ENCODE results near the gene WAPL. TPM values are rescaled to one million over a fixed set of nuclear protein-coding genes. Genes with fewer than 3 reads are reported as not detected.
"Not testable (repeated sequence)": the region's sequence is repeated elsewhere in the genome, so short reads cannot be mapped to it uniquely, and the experiment has no call there.

The WAPL gene
- total RNA-seq, 1 experiment from 2014 or later = 49.4 TPM

DNA sequence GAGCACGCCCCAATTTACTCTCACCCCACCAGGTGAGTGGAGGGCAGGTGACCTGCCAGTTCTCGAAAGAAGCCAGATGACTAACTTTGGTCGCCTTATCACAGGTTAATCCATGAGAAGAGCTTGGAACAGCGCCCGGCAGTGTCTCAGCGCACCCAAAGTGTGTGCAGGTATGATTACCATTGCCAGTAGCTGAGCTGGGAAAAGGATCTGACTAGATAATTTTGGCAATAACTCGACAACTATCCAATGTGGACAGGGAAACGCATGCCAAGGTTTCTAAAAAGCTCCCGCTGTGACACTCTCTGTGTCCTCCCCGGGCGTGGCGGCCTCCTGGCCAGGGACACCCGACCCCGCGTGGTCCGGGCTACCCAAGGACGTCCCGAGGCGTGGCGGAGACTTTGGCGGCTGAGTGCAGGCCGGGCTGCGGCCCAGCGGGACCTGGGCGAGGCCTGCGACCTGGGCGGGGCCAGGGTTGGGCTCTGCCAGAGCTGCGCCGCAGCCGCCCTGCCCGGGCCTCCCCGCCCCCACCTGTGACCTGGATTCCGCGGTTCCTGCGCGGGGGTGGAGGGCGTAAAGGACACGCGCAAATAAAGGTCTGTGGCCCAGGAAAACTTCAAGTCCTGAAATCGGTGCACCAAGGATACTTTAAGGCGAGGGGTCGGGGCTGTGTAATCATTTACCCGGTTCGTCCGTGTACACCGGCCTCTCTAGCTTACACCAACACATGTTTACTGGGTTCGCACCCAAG lies 13.7 kb upstream of the WAPL start:
- ChIA-PET POLR2A (ENCODE audit: low non-redundant PET) (no interaction called here), CTCF (no interaction called here)
- Histone ChIP-seq H3K4me3 (ENCODE audit: low read depth, low read length, poor library complexity, severe bottlenecking) (no peak overlapping the region), H3K36me3 (ENCODE audit: insufficient read depth, low read length, poor library complexity, severe bottlenecking) (no peaks in the 10 kb centered on the region), H3K27me3 (replicated peaks; ENCODE audit: insufficient read depth, low read depth, low read length, poor library complexity) (no peaks in the 10 kb centered on the region), H3K4me1 (ENCODE audit: insufficient read depth, low read length, poor library complexity, severe bottlenecking) (no peaks in the 10 kb centered on the region), H3K9me3 (ENCODE audit: low read depth, low read length, poor library complexity, severe bottlenecking) (no peaks in the 10 kb centered on the region), H3K27ac (ENCODE audit: low read depth, low read length, poor library complexity, severe bottlenecking) (no peak overlapping the region)
- TF ChIP-seq, protein P1, sequence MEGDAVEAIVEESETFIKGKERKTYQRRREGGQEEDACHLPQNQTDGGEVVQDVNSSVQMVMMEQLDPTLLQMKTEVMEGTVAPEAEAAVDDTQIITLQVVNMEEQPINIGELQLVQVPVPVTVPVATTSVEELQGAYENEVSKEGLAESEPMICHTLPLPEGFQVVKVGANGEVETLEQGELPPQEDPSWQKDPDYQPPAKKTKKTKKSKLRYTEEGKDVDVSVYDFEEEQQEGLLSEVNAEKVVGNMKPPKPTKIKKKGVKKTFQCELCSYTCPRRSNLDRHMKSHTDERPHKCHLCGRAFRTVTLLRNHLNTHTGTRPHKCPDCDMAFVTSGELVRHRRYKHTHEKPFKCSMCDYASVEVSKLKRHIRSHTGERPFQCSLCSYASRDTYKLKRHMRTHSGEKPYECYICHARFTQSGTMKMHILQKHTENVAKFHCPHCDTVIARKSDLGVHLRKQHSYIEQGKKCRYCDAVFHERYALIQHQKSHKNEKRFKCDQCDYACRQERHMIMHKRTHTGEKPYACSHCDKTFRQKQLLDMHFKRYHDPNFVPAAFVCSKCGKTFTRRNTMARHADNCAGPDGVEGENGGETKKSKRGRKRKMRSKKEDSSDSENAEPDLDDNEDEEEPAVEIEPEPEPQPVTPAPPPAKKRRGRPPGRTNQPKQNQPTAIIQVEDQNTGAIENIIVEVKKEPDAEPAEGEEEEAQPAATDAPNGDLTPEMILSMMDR (conservative IDR thresholded peaks at IDR 0.05; ENCODE audit: low read depth, low read length) = no peak
- no peak for TF ChIP-seq EZH2 (IDR thresholded peaks at IDR 0.05; ENCODE audit: borderline replicate concordance, low read depth, low read length, poor library complexity, severe bottlenecking)
- DNase-seq (ENCODE audit: low spot score) = no peak
- intact Hi-C loops (cut with micrococcal nuclease; ENCODE audit: unreplicated experiment) = no loop called here
- no TSS peak for BruUV-seq (replicated peaks)

DNA sequence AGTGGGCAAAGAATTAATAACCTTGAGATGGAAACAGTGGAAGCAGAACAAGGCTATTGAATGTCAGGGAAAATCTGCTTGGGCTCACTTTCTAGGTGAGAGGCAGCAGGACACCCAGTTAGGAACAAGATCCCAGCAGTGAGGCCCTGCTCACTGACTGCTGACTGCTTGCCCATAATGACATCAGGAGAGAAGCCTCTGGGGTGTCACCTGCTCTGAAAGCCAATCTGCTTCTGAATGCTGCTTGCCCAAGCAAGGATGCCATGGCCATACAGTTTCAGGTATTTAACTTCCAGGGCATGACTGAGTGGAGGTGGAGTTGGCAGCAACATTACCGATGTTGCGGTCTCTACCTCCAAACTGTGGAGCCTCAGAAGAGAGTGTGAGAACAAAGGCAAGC lies 11.7 kb upstream of the WAPL start:
- Histone ChIP-seq H3K4me3 (ENCODE audit: low read depth, low read length, poor library complexity, severe bottlenecking) (no peak overlapping the region), H3K27me3 (replicated peaks; ENCODE audit: insufficient read depth, low read depth, low read length, poor library complexity) (no peaks in the 10 kb centered on the region), H3K4me1 (ENCODE audit: insufficient read depth, low read length, poor library complexity, severe bottlenecking) (no peaks in the 10 kb centered on the region), H3K9me3 (ENCODE audit: low read depth, low read length, poor library complexity, severe bottlenecking) (no peaks in the 10 kb centered on the region), H3K36me3 (ENCODE audit: insufficient read depth, low read length, poor library complexity, severe bottlenecking) (no peaks in the 10 kb centered on the region), H3K27ac (ENCODE audit: low read depth, low read length, poor library complexity, severe bottlenecking) (no peak overlapping the region)
- intact Hi-C loops (cut with micrococcal nuclease; ENCODE audit: unreplicated experiment) = no loop called here
- TF ChIP-seq, protein P1 (conservative IDR thresholded peaks at IDR 0.05; ENCODE audit: low read depth, low read length) = no peak
- no peak for TF ChIP-seq EZH2 (IDR thresholded peaks at IDR 0.05; ENCODE audit: borderline replicate concordance, low read depth, low read length, poor library complexity, severe bottlenecking)
- POLR2A ChIA-PET (ENCODE audit: low non-redundant PET) = no interaction called here
- BruUV-seq (replicated peaks) = no TSS peak
- DNase-seq (ENCODE audit: low spot score) = no peak
- CTCF ChIA-PET = no interaction called here

DNA sequence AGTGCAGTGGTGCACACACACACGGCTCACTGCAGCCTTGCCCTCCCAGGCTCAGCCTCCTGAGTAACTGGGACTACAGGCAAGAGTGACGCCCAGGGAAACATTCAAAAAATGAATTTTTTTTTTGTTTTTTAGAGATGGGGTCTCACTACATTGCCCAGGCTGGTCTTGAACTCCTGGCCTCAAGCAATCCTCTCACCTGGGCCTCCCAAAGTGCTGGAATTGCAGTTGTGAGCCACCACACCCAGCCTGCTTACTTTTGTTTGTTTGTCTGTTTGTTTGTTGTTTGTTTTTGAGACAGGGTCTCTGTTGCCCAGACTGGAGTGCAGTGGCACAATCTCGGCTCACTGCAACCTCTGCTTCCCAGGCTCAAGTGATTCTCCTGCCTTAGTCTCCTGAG lies 7.1 kb upstream of the WAPL start:
- CTCF ChIA-PET; BruUV-seq (replicated peaks): not testable (repeated sequence)

DNA sequence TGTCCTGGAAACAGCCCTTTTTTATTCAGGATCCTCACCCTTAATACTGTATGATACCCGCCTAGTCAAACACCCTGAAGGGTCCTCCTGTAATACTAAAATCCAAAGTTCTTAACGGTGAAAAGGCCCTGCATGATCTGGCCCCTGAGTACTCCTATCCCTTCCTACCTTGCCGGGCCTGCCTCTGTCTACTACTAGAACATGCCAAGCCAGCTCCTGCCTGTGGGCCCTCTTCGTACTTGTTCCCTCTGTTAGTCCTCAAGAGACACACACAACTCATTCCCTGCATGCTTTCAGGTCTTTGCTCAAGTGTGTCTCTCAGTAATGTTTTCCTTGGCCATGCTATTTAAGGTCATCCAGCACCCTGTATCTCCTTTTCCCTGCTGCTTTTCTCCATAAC lies 5.0 kb upstream of the WAPL start:
- Histone ChIP-seq H3K4me3 (ENCODE audit: low read depth, low read length, poor library complexity, severe bottlenecking) (no peak overlapping the region), H3K36me3 (ENCODE audit: insufficient read depth, low read length, poor library complexity, severe bottlenecking) (no peaks in the 10 kb centered on the region), H3K4me1 (ENCODE audit: insufficient read depth, low read length, poor library complexity, severe bottlenecking) (peaks cover 6% of the 10 kb centered on the region), H3K9me3 (ENCODE audit: low read depth, low read length, poor library complexity, severe bottlenecking) (no peaks in the 10 kb centered on the region), H3K27me3 (replicated peaks; ENCODE audit: insufficient read depth, low read depth, low read length, poor library complexity) (no peaks in the 10 kb centered on the region), H3K27ac (ENCODE audit: low read depth, low read length, poor library complexity, severe bottlenecking) (no peak overlapping the region)
- intact Hi-C loops (cut with micrococcal nuclease; ENCODE audit: unreplicated experiment) = no loop called here
- BruUV-seq (replicated peaks) = no TSS peak
- ChIA-PET POLR2A (ENCODE audit: low non-redundant PET) (no interaction called here), CTCF (no interaction called here)
- DNase-seq (ENCODE audit: low spot score) = no peak
- TF ChIP-seq, protein P1 (conservative IDR thresholded peaks at IDR 0.05; ENCODE audit: low read depth, low read length) = no peak
- no peak for TF ChIP-seq EZH2 (IDR thresholded peaks at IDR 0.05; ENCODE audit: borderline replicate concordance, low read depth, low read length, poor library complexity, severe bottlenecking)

More for the DNA sequence above, 7.1 kb upstream of the WAPL start:
- H3K4me3 ChIP-seq (ENCODE audit: low read depth, low read length, poor library complexity, severe bottlenecking); H3K4me1 ChIP-seq (ENCODE audit: insufficient read depth, low read length, poor library complexity, severe bottlenecking); intact Hi-C loops (cut with micrococcal nuclease; ENCODE audit: unreplicated experiment); H3K27ac ChIP-seq (ENCODE audit: low read depth, low read length, poor library complexity, severe bottlenecking); H3K27me3 ChIP-seq (replicated peaks; ENCODE audit: insufficient read depth, low read depth, low read length, poor library complexity); DNase-seq (ENCODE audit: low spot score); H3K9me3 ChIP-seq (ENCODE audit: low read depth, low read length, poor library complexity, severe bottlenecking); POLR2A ChIA-PET (ENCODE audit: low non-redundant PET); H3K36me3 ChIP-seq (ENCODE audit: insufficient read depth, low read length, poor library complexity, severe bottlenecking): not testable (repeated sequence)

DNA sequence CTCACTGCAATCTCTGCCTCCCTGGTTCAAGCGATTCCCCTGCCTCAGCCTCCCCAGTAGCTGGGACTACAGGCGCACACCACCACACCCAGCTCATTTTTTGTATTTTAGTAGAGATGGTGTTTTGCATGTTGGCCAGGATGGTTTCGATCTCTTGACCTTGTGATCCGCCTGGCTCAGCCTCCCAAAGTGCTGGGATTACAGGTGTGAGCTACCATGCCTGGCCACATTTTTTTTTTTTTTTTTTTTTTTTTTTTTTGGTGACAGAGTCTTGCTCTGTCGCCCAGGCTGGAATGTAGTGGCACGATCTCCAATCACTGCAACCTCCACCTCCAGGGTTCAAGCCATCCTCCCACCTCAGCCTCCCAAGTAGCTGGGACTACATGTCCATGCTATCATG lies 4.1 kb upstream of the WAPL start:
- H3K4me3 ChIP-seq (ENCODE audit: low read depth, low read length, poor library complexity, severe bottlenecking); H3K9me3 ChIP-seq (ENCODE audit: low read depth, low read length, poor library complexity, severe bottlenecking); H3K4me1 ChIP-seq (ENCODE audit: insufficient read depth, low read length, poor library complexity, severe bottlenecking); H3K27ac ChIP-seq (ENCODE audit: low read depth, low read length, poor library complexity, severe bottlenecking); DNase-seq (ENCODE audit: low spot score); POLR2A ChIA-PET (ENCODE audit: low non-redundant PET); H3K36me3 ChIP-seq (ENCODE audit: insufficient read depth, low read length, poor library complexity, severe bottlenecking); H3K27me3 ChIP-seq (replicated peaks; ENCODE audit: insufficient read depth, low read depth, low read length, poor library complexity); BruUV-seq (replicated peaks); intact Hi-C loops (cut with micrococcal nuclease; ENCODE audit: unreplicated experiment); CTCF ChIA-PET: not testable (repeated sequence)
